Stimulated activated CD4-positive, alpha-beta T cell treated with anti-CD3 and anti-CD28 coated beads, Interleukin-2, amount 100 ng/mL, for 24 hours (primary cell): ENCODE data around the gene SLC17A9.

Experiments used
- DNase-seq, 2 donors: peaks; one replicate each; pipeline ENCODE4 v3.0.0-alpha.2; 2020

The SLC17A9 gene

GRCh38 chr20:62940875-62941274 lies 11.6 kb upstream of the SLC17A9 start:
- no peak for DNase-seq

DNA sequence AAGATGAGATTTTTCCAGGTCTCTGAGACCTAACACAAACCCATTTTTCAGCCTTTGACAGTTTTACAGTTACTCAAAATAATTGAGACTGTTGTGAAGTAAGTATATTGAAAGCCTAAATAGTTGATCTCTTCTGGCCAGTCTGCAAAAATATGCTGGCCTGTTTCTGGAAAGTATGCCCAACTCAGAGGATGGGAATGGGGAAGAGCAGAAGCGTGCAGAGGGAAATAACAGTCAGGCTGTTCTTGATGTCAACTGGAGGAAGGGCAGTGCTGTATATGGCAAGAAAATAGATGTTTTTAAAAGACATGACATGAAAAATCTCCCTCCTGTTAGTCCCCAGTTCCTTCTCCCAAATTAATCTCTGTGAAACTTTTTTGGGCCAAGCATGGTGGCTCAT lies 10.7 kb upstream of the SLC17A9 start:
- no peak for DNase-seq

DNA sequence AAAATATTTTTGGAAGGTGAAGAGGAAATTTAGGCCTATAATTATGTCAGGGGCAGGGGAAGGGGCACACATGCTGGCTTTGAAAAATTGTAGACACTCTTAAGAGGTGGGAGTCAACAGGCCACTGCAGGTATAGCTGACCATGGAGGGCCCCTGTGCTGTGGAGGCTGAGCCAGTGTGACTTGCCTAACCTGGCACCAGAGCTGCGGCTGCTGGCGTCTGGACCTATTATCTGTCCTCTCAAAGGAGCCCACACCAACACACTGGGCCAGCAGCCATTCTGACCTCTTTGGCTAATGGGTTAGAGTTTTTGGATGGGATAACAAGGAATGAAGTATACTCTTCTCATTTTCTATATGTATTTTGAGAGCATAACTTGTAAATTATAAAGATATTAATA lies 10.1 kb upstream of the SLC17A9 start:
- no peak for DNase-seq

- no peak for DNase-seq
Measured at GRCh38 chr20:62943396-62943795, 9.1 kb upstream of the SLC17A9 start.

GRCh38 chr20:62944184-62944583 lies 8.3 kb upstream of the SLC17A9 start:
- DNase-seq, result no peak

GRCh38 chr20:62944746-62945145 lies 7.8 kb upstream of the SLC17A9 start:
- DNase-seq, result no peak

DNA sequence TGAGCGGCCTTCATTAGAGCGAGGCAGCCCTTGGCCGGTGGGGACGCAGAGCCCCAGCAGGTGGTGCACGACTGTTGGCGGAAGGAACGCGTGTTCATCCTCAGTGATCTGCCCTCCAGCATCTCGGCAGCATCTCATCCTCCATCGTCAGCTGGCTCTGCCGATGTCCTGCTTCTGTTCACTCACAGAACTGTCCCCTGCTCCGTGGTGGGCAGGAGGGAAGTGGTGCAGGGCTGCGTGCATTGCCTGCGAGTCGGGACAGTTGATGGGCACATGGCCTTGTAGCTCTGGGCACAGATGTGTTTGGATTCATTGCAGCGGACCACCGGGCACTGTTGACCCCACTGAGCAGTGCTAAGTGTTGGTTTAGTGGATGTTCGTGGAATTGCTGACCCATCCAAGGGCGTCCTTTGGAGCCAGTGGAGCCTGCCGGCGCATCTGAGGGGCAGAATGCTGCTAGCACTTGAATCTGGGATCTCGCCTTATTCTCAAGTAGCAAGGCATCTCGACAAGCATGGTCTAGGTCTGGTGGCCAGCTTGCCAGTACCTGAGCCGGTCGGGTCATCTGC lies 6.7 kb upstream of the SLC17A9 start:
- DNase-seq, result no peak

GRCh38 chr20:62946918-62947317 lies 5.6 kb upstream of the SLC17A9 start:
- DNase-seq, result no peak

DNA sequence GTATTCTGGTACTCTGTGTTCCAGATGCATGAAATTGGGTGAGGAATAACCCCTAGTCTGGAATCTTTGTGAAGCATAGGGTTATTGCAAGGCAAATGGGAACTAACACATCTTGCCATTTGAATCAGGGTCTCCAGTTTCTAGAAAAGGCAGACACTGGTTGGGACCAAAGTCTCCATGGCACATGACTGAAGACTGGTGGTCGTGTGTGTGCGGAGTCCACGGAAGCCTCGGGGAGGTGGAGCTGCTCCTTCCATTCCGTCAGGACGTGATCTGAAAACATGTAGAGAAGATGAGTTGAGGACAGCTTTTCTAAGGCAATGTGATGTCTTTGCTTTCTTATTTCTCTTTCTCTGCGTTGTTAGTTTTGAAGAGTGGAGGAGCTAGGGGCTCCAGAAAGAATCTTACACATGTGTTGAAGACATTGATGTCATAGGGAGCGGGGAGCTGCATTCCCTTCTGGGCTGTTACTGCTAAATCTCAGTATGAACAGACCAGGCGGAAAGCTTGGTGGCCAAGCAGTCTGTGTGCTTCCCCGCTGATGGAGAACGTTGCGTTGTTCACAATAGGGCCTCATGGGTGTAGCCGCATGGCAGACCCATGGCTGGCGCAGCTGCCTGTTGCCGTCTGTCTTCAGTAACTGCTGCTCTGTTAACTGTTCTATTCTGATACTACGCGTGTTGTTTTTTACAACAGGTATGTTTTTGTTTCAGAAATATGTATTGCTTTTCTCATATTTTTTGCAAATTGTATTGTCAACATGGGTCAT lies 4.8 kb upstream of the SLC17A9 start:
- DNase-seq, result no peak

DNA sequence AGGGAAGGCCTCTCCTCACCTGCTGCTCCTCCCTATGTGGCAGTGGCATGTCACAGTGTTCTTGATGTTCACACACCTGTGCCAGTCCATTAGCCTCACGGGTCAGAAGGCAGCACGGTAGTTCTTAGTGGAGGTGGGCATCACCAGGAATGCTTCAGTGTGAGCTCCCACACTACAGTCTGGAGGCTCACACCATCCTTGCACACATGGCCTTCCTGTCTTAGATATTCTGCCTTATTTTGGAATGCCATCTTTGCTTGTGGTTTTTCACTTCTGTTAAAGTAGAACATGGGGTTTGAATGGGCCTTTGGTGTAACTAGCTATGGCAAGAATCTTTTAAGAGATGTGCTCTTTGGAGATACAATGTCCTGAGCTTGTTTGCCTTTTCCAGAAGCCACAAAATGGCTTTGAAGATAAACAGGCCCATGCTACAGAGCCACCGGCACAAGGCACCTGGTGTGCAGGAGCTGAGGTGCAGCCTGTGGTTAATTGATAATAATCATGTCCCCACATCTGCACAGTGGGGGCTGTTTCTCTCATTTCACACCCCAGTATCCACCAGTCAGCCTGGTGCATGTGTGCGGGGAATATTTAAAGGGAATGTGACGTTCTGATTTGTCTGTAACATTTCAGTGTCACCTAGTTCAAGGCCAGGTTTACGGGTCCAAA lies 3.2 kb upstream of the SLC17A9 start:
- no peak for DNase-seq

- DNase-seq, result no peak
Measured at GRCh38 chr20:62949962-62950361, 2.5 kb upstream of the SLC17A9 start.

DNA sequence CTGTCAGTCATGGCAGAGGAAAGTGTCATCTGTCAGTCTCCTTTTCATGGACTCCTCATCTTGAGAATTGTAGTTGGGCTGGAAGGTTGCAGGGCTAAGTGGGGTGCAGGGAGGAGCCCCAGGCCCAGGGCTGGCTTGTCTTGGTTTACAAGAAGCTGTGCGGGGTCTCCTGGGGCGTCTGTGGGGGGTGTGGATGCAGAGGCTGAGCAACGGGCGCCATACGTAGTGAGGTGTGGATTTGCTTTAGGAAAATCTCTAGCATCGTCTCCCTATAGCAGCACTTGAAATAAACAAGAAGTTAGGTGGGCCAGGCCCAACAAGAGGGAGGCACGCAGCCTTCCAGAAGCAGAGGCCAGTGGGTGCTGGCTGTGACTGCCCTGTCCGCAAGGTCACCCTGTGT lies 1.8 kb upstream of the SLC17A9 start:
- no peak for DNase-seq

- no peak for DNase-seq
Measured at GRCh38 chr20:62951143-62951895, 1.2 kb upstream of the SLC17A9 start.

DNA sequence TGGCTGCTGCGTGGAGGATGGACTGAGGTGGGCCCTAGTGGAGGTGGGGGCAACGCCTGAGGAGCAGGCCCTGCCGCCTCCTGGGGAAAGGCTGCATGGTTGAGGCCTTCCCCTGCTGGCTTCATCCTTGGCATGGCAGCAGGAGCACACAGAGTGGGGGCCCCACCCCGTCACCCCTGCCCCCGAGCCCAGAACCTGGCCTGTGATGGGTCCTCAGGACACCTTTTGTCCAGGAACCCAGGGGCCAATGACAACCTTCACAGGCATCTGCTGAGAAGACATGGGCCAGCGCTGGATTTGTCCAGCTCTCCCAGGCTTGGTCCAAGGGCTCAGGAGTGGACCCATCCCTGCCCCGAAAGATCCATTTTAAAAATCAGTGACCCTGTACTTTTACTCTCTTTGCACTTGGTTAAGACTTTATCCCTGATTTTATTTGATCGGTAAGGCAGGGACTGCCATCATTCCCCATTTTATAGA lies 575 bp upstream of the SLC17A9 start:
- no peak for DNase-seq

DNA sequence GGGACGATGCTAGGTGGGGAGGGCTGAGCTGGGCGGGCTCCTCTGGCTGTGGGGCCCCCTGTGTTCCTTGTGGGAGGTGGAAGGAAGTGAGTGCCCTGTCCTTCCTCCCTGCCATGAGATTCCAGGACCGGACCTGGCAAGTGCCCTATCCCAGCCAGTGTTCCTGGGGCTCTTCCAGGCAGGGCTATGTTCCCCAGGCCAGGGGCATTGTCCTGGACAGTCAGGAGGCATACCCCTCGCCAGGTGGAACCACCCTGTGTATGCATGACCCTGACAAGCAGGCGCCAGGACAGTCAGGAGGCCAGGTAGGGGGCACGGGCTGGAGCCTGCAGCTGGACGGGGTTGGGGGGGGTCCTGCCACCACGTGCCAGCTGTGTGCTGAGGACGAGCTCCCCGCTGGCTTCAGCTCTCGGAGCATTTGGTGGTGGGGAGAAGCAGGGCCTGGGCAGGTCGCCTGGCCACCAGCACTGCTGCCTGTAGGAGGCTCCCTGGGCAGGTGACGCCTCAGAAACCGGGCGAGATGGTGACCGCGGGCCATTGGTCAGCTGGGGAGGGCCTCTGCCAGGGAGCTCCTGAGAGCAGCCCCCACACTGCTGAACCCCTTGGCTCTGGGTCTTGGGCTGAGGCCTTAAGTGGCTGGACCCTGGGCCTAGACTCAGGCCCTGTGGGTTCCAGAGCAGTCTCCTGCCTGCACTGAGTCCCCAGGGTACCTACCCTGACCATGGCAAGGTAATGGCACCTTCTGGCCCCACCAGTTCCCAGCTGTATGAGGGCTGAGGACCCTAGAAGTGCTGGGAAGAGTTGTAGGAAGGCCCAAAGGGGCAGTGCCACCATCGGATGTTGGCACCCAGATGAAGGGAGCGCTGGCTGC lies 694 bp downstream of the SLC17A9 start:
- DNase-seq, result no peak

DNA sequence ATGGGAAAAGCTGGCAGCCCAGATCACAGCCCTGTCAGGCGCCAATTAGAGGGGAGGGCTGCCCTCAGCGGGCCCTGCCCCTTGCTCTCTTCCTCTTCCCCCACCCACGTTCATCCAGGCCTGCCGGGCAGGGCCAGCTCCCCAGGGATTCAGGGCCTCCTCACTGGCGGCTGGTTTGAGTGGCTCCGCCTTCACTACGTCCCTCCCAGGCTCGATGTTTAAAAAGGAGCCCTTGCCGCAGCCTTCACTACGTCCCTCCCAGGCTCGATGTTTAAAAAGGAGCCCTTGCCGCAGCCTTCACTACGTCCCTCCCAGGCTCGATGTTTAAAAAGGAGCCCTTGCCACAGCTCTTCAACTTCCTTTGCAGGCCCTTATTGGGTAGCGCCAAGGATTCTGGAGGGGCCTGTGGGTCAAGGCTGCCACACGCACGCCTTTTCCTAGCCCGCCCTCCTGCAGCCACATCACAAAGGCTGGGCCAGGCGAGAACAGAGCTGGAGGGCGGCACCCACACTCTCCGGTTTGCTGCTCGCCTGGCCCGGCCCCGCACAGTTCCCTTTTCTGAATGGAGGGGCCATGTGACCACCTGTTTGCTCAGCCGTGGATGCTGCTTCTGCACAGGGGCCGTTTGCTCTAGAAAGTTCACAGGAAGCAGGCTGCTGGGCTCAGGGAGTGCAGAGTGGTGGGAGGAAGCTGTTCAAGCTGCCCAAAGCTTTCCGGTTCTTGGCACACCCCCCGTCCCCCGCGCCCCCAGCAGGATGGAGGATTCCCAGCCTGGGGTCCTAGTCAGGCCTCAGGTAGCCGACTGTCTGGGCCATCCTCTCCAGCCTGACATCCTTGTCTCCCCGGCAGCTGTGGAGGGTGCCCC lies 1.6 kb downstream of the SLC17A9 start:
- DNase-seq, result peak; percentile 54 to 57

DNA sequence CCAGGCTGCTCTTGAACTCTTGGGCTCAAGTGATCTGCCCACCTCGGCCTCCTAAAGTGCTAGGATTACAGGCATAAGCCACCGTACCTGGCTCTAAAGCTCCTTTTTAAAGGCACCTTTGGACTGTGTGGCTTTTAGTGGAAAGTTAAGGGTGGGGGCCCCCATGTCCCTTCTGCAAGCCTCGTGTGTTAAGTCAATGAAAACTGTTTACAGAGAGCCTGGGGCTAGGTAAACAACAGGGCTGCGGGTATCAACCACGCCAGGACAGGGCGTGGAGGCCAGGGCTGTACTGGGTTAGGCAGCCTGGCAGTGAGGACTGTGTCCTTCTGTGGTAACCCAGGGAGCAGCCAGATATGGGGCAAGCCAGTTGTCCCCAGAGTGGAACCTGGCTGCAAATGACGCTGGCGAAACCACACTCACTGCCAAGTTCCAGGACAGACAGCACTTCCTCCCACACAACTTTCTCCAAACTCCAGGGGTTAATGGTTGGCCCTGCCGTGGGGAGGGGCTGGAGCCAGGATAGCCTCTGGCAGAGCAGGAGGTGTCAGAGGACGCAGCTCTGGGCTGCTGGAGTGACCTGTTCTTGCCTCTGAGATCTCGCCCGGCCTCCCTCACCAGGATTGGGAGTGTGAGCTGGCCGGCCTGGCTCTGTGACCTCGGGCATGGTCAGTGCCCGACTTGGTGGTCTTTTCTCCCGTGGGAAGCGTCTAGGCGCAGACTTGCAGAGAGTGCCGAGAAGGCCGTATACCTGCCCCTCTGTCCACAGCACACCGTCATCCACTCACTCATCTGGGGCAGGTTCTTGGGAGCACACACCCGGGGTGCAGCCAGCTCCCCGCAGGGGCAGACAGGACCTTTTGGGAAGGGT lies 3.2 kb downstream of the SLC17A9 start:
- DNase-seq, result no peak

DNA sequence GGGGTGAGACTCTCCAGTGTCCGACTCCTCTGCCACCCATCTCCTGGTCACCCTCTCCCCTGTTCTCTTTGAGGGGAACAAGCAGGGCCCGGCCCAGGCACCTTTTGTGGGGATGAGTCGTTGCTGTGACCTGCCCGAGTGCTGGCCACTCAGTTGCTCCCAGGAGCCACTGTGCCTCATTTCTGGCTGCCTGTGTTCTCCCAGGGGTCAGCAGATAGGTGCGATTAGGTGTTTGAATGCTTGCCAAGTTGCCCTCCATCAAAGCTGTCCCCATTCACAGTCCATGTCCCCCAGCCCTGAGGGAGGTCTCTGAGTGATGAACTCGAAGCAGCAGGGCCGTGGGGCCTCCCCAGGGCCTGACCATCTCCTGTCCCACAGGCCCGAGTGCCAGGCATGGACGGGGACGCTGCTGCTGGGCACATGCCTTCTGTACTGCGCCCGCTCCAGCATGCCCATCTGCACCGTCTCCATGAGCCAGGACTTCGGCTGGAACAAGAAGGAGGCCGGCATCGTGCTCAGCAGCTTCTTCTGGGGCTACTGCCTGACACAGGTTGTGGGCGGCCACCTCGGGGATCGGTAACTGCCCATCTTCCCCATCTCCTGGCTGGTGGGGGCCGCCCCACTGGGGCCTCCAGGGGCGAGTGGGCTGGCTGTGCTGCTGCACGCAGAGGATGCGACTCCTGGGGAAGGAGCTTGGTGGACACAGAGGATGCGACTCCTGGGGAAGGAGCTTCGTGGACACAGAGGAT lies 4.1 kb downstream of the SLC17A9 start:
- DNase-seq, result no peak
